Stimulated activated CD4-positive, alpha-beta T cell treated with anti-CD3 and anti-CD28 coated beads, TNF-alpha, amount 100 ng/mL, for 48 hours (primary cell): ENCODE results near the gene STX1B.
"Not testable (repeated sequence)": the region's sequence is repeated elsewhere in the genome, so short reads cannot be mapped to it uniquely, and the experiment has no call there.

Experiments used
- DNase-seq, 3 donors: peaks; one replicate each; pipeline ENCODE4 v3.0.0-alpha.2; 2020; ENCODE audit warnings: low read depth in 3 of 3

Gene STX1B

DNA sequence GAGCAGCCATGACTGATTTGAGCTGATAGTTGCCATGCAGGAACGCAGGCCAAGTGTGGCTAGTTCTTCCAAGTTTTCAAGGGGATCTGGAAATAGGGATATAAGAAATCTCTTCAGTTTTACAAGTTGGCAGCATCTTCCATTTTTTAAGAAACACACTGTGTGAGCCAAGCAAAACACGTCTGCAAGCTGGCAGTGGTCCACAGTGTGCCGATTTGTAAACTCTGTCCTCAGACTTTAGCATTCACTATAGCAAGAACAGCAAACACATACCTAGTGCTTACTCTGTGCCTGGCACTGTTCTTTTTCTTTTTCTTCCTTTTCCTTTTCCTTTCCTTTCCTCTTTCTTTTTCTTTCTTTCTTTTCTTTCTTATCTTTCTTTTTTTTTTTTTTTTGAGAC lies 58.7 kb downstream of the STX1B start:
- DNase-seq, result no peak

DNA sequence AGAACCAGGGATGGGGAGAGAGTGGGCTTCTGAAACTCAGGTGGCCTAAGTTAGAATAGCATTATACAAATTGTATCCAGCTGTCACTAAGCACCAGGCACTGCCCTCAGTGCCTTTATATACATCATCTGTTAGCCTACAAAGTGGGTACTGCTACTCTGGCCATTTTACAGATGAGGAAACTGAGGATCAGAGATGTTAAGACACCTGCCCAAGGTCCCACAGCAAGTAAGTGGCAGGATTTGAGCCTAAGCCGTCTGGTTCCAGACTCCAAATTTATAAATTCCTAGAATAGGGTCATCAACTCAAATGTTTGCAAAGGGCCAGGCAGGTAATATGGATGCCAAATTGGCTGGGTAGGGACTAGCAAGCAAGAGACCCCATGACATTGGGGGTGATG lies 59.2 kb downstream of the STX1B start:
- no peak for DNase-seq

DNA sequence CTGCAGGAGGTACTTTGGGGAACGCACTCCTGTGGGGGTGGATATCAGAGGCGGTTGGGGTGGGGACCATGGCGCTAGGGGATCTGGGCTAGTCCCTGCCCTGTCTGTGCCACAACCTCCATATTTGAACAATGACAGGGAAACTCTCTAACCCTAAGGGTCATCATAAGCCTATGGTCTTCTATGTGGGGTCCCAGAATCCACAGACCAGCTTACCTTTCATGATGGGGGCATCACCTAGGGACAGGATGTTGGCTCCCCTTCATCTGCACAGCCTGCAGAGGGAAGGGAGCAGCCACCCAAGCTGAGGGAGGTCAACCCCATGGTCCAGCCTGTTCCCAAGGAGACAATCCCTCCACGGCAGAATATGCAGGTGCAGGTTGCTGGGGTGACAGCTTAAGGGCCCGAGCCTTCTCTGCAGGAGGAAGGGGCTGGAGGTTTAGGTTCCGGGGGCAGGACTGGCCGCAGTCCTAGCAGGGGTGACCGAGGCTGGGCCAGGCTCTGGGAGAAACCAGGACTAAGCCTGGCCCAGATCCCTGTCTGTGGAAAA lies 59.8 kb downstream of the STX1B start:
- no peak for DNase-seq

GRCh38 chr16:30949650-30950515 lies 60.6 kb downstream of the STX1B start:
- DNase-seq, result no peak

DNA sequence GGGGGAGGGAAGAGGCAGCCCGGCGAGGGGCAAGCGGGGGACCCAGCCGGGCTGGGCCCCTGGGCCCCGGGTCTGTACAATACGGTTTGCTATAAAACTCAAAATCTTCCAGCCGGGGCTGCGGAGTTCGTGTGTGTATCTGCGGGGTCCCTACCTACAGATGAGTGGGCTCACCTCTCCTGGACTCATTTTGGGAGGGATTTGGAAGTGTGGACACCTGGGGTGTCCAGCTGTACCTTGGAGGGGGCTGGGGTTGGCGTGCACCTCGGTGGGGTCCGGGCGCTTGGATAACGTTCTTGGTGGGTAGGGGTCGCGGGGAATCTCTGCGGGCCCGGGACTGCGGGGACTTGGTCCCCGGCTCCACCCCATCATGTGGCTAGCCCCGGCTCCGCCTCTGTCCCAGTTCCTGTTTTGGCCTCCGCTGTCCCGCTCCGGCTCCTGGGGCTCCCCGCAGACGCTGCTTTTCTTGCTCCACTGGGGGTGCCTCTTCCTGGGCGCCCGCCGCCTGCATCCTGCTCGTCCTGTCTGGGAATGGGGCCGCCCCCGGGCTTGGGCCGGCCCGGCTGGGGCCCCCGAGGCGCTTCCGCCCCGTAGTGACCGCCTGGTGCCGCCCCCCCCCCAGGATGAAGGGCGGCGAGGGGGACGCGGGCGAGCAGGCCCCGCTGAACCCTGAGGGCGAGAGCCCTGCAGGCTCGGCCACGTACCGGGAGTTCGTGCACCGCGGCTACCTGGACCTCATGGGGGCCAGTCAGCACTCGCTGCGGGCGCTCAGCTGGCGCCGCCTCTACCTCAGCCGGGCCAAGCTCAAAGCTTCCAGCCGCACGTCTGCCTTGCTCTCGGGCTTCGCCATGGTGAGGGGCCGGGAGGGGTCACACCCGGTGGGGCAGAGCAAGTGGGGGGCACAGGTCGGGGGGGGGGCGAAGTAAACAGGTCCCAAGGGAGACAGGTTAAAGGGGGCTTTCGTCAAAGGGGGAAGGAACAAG lies 61.5 kb downstream of the STX1B start, which contains the start of gene ORAI3:
TSS of gene ORAI3 (plus strand) at position 402 of the 983 bp plus-strand sequence. CDS start at position 624, 222 bp downstream.
- no peak for DNase-seq

- DNase-seq, result no peak
Observed at GRCh38 chr16:30947859-30948666, 62.4 kb downstream of the STX1B start.

DNA sequence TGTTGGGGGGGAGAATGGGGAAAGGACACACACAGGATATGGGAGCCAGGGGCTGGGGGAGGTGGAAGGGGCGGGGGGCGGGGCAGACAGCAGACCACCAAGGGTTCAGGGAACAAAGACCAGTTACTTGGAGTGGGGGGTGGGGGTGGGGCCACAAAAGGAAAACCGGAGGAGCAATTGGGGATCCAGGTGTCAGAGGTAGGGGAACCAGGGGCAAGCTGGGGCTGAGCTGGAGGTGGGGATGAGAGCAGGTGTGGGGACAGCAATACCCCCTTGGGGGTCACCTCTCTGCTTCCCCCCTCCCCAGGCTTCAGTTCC lies 62.9 kb downstream of the STX1B start:
- DNase-seq, result no peak

GRCh38 chr16:30946671-30947540 lies 63.5 kb downstream of the STX1B start:
- DNase-seq, result no peak

- no peak for DNase-seq
Observed at GRCh38 chr16:30944352-30944751, 66.1 kb downstream of the STX1B start.

DNA sequence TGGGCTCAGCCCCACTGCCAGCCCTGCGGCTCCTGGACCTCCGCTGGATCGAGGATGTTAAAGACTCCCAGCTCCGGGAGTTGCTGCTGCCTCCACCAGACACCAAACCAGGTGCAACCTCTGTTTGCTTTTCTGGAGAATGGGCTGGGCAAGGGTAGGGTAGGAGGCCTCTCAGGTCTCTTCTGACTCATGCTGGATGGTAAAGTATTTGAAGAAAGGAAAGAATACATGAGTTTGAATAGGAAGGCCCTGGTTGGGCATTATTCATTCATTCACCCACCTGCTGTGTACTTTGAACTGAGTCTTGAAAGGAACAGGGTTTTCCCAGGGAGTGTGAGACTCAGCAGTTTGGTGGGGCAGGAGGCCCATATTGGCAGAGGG lies 68.0 kb downstream of the STX1B start:
- no peak for DNase-seq

- peak in 1 of 3 donors; percentile 47 for DNase-seq
Observed at GRCh38 chr16:30941600-30942425, 68.6 kb downstream of the STX1B start.

DNA sequence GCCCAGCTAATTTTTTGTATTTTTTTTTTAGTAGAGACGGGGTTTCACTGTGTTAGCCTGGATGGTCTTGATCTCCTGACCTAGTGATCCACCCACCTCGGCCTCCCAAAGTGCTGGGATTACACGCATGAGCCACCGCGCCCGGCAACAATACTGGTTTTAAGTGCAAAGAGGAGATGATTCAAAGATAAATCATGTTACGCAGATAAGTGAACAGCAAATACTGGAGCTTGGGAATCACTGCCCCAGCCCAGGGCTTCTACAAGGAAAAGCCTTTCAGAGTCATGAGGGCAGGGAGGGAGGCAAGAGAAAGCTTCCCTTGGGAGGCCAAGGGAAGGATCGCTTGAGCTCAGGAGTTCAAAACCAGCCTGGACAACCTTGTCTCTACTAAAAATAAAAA lies 70.9 kb downstream of the STX1B start:
- not testable (repeated sequence) for DNase-seq
